Astrocyte of the hippocampus (primary cell): ENCODE measurements around the gene ATPAF2.

Experiments used
- DNase-seq: peaks from one replicate; pipeline ENCODE4 v3.0.0; 2011; ENCODE audit warnings: low read depth, low spot score

Gene ATPAF2

DNA sequence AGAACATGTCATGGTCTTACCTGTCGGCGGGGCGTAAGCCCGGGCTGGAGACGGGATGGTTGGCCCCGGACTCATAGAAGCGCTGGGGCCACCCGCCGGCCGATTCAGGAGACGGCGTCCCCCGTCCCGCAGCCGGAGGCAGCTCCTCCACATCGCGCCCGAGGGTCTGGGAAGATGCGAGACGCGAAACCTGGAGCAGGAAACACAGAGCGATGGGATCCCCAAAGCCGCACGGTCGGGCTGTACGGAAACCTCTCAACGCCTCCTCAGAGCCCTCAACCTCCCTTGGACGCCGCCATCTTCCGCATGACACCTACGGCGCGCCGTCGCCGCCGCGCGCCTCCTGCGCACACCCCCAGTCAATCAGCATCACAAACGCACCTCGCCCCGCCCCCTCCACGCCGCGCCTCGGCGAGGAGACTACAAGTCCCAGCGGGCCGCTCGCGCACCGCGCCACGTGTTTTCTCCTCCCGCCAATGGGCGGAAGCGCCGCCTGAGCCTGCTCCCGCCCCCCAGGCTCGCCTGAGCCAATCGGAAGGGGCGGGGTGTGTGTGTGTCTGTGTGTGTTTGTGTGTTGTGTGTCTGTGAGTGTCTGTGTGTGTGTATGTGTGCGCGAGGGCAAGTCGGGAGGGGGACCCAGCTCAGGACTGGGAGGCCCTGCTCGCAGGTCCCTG lies at the start of gene ATPAF2, which contains the start of gene GID4:
TSS of gene ATPAF2 (minus strand) at position 308 of the 674 bp plus-strand sequence. CDS start at position 153, 155 bp downstream.
TSS of gene GID4 (plus strand) at position 548 of the 674 bp plus-strand sequence. CDS start at position 605, 57 bp downstream.
- peak; percentile 100 for DNase-seq

DNA sequence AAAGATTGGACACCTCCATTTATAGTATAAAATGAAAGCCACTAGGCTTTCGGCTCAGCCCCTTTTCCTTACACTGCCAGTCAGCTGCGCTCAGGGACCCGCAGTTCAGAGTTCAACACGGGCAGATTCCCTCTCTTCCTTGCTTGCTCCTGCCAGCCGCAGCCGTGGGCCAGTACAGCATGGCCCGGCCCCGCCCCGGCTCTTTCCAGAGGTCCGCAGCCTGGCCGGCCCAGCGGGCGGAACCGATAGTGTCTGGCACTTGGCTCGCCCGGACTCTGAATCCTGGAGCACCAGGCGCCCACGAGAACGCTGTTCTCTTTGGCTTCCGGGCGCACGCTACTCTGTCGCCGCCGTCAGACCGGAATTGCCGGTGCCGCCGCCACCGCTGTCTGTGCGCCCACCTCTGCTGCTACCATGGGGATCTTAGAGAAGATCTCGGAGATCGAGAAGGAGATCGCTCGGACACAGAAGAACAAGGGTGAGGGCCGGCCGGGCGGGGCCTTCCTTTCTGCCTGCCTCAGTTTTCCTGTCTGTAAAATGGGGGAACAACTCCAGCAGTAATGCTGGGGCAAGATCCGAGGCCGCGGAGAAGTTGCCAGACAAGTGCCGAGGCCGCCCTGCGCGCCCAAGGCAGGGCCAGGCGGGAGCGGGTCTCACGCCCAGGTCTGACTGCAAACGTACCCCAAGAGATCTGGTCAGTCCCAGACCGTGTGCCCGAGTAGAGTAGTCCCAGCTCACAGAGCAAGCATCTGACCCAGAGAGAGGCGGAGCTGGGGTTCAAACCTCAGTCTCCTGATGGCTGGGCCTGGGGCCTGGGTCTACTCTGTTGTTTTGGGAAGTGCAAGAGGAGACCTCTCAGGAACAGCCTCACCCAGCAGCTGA lies 48.9 kb upstream of the ATPAF2 start, which contains the start of gene DRG2:
TSS of gene DRG2 (plus strand) at position 339 of the 882 bp plus-strand sequence. CDS start at position 415, 76 bp downstream.
- DNase-seq, result peak; percentile 97

DNA sequence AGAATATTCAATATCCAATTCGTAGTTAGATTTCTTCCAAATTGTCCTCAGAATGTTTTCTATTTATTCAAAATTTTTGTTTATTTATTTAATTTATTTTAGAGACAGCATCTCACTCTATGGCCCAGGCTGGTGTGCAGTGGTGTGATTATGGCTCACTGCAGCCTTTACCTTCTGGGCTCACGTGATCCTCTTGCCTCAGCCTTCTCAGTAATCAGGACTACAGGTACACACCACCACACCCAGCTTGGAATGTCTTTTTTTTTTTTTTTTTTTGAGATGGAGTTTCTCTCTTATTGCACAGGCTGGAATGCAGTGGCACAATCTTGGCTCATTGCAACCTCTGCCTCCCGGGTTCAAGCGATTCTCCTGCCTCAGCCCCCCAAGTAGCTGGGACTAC lies 45.3 kb upstream of the ATPAF2 start:
- no peak for DNase-seq

DNA sequence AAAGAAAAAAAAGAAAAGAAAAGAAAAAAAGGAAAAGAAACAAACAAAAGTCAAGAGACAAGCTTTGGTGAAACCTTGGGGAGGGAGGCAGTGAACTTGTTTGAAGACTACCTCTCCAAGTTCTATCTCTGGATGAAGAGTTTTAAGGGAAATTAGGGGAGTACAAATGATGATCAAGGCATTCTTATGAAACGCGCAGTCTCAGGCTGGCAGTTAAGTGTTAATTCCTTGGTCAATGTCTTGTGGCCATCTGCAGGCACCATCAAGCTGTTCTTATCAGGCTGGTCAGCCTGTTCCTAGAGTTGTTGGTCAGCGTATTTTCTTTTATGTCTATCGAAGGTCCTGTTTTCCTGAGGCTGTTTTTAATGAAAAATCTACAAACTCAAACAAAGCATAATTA lies 40.6 kb upstream of the ATPAF2 start:
- no peak for DNase-seq

DNA sequence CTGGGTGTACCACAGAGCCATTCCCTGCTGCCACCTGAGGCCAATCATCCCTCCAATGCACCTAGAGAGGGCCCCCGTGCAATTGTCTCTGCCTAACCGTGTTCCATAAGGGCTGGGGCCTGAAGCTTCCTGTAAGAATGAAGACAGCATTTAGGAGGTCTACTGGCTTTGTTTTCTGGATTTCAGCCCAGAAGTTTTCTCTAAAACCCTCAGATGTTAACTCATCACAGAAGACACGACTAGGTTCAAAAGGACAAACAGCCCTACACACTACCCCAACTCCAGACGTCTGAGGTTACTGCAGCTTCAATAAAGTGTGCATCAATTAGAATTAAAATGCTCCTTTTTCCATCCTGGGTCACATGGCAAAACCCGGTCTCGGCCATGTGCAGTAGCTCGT lies 38.0 kb upstream of the ATPAF2 start:
- DNase-seq, result no peak

DNA sequence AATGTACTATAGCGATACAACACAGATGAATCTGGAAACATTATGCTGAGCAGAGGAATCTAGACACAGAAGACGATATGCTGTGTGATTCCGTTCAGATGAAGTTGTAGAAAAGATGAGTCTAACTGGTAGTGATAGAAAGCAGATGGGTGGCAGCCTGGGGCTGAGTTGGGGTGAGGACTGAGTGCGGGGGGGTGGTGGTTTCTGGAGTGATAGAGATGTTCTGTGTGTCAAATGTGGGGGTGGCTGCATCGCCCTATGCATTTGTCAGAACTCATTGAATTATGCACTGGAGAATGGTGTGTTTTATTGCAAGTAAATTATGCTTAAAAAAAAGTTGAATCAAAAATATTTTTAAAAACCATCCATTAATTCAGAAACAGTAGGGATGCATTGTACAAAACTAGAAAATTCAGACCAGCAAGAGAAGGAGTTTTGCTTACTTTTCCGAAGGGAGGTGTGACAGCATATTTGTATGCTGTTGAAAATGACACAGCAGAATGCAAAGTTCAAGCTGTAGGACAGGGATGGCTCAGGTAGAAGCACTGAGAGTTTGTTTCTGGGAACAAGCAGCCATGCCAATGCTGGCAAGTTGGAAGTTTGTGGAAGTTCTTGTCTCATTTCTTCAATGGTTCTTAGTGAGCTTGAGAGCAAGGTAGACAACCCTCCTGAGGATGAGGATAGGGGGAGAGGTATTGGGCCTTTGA lies 35.8 kb upstream of the ATPAF2 start:
- no peak for DNase-seq

DNA sequence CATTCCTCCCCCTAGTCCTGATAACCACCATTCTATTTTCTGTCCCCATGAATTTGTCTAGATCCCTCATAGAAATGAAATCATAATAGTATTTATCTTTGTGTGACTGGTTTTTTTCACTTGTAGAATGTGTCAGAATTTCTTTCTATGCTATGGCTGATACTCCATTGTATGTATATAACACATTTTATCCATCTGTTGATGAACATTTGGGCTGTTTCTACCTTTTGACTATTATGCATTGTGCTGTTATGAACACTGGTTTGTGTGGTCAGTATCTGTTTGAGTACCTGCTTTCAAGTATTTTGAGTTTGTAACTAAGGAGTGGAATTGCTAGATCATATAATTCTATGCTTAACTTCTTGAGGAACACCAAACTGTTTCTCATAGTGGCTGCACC lies 32.8 kb upstream of the ATPAF2 start:
- DNase-seq, result no peak

DNA sequence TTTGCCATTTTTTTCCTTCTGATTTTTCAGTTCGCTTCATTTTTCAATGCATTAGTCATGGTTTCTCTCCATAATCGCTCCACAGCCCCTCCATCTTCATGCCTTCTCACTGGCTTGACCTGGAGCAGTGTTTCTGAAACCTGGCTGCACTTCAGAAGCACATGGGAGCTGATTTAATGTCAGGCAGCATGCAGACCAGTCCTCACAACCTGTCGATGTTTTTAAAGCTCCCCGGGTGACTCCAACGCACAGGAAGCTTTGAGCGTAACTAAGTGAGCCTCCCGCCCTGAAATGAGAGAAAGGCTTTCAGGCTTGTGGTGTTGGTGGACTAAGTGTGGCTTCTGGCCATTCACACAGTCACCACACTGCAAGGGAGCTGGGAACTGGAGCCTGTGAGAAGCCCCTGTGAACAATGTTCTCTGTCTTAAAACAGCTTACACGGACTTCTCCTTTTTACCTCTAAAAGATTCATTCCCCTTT lies 31.9 kb upstream of the ATPAF2 start:
- DNase-seq, result peak; percentile 53

DNA sequence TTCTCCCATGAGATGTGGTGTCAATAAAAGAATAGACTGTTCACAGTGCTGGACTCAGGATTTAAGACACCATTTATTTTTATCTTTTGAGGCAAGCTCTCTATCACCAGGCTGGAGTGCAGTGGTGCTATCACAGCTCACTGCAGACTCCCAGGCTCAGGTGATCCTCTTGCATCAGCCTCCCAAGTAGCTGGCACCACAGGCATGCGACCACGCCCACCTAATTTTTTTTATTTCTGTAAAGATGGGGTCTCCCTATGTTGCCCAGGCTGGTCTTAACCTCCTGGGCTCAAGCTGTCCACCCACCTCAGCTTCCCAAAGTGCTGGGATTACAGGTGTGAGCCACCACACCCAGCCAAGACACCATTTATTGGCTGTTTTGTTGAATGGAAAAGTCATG lies 30.1 kb upstream of the ATPAF2 start:
- no peak for DNase-seq

DNA sequence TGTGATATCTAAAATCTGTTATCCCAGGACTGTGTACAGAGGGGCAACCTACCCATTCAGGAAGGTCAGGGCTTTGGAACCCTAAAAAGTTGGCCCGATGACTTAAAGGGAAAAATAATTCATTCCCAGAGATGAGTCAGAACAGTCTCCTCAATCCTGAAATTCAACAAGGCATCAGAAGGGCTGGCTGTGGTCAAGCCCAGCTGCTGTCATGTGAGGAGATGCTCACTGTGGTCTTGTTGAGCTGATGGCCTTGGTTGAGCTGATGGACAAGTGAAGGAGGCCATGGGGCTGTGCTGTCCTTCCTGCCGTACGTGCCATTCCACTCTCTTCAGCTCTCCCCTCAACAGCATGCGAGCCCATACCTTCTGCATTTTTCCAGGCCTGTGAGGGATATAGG lies 27.9 kb upstream of the ATPAF2 start:
- no peak for DNase-seq

DNA sequence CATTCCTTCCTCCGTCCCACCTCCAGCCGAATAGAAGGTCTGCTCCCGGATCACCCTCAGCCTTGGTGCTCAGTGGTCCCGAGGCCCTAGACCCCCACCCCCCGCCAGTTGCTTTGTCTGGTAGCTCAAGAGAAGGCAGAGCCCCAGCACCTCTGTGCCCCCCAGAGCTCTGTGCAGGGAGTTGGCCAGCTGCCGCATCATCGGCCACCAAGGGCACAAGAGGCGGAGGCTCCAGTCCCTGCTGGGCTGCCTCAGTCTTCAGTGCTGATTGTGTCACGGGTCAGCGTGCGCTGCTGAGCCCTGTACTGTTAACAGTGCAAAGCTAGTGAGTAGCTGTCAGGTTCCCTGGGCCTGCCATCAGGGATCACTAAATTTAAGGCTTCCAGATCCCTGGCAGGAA lies 26.6 kb upstream of the ATPAF2 start:
- DNase-seq, result no peak

DNA sequence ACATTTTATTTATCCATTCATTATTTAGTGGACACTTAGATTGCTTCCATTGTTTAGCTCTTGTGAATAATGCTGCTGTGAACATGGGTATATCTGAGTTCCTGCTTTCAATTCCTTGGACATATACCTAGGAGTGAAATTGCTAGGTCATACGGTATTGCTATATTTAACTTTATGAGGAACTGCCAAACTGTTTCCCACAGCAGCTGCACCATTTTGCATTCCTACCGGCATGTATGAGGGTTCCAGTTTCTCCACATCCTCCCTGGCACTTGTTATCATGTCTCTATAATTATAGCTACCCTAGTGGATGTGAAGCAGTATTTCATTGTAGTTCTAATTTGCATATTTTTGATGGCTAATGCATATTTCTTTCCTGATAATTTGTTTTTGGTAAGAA lies 25.1 kb upstream of the ATPAF2 start:
- no peak for DNase-seq

DNA sequence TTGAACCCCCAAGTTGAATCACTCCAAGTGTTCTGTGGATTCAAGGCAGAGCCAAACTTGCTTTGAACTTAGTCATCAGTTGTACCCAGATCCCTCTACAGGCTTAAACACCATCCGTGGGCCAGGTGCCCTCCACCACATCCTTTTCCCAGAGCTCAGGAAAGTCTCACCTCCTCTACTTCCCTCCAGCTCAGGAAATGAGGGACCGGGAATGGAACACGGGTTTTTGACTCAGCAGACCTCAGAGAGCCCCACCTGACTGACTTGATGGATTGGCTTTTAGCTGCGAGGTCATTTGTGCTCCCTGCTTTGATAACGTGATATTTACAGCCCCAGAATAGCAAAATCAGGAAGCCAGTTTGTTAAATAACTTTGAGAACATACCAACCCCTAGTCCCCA lies 20.3 kb upstream of the ATPAF2 start:
- DNase-seq, result no peak

DNA sequence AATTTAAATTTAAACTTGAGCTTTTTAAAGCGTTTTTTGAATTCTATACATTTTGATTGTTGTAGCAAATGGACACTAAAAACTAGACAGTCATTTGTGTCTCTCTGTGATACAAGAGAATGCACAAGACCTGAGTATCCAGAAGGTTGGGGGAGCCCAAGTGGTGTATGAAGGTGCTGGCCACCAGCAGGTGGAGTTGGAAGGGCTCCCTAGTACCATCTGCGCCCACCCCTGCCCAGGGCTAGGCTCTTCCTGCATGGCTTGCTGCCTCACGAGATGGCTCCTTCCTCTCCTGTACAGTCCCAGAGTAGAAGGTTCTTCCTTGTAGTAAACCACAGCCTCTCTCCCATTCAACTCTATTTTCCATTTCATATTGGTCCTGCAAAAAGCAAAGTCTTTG lies 17.2 kb upstream of the ATPAF2 start:
- DNase-seq, result no peak

DNA sequence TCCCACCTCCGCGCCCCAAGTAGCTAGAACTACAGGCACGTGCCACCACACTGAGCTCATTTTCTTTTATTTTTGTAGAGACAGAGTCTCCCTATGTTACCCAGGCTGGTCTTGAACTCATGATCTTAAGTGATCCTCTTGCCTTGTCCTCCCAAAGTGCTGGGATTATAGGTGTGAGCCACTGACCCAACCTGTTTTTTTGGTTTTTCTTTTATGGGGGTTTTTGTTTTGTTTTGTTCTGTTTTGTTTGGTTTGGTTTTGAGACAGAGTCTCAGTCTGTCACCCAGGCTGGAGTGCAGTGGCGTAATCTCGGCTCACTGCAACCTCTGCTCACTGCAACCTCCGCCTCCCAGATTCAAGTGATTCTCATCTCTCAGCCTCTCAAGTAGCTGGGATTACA lies 16.6 kb upstream of the ATPAF2 start:
- no peak for DNase-seq

DNA sequence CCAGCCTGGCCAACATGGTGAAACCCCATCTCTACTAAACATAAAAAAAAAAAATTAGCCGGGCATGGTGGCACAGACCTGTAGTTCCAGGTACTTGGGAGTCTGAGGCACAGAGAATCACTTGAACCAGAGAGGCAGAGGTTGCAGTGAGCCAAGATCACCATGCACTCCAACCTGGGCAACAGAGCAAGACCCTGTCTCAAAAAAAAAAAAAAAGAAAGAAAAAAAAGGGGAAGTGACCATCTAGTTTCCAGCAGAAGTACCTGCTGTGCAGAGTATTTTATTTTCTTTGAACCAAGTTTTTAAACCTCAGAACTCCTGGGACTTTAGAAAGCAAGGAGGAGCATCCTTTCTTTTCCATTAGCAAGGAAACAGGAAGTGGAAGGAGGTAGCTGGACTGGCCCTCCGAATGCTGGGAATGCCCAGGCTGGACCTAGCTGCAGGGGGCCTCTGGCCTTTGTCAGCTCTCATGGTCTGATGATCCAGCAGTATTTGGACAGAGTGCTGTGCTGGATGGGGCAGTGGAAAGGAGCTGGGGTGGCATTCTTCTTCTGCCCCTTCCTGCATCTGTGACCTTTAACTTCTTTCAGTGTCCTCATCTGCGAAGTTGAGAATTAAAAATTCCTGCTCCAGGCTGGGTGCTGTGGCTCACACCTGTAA lies 6.9 kb upstream of the ATPAF2 start:
- no peak for DNase-seq

DNA sequence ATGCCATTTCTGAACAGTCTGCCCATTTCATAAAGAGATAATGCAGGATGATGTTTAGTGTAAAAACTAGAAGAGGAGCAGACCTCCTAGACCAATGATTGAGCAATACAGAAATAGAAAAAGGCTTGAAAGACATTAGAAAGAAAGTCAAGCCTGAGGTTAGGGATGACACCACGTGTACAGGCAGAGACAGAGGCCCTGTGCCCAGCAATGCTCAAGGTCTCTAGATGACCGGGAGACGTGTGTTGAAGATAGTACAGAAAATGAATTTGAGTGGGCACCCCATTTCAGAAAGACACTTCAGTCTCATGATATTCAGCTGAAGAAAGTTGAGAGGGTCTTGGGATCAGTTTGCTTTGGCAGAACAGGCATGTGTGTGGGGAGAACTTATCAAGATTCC lies 5.6 kb upstream of the ATPAF2 start:
- no peak for DNase-seq

DNA sequence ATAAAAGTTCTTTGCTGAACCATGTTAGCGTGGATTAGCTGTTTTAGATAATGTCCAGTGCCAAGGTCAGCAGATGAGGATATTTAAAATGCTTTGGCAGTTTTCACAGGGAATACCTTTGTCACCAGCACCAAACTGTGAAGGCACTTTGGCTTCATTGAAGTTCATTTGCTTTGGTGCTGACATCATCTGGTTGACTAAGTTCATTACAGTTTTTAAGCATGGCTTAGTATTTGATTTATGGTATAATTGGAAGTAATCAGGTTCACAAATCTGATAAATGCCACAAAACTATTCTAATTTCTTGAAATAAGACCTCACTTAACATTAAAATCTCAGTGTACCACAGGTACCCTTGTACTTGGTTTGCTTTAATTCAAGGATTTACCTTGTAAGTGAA lies 4.5 kb upstream of the ATPAF2 start:
- DNase-seq, result peak; percentile 48

DNA sequence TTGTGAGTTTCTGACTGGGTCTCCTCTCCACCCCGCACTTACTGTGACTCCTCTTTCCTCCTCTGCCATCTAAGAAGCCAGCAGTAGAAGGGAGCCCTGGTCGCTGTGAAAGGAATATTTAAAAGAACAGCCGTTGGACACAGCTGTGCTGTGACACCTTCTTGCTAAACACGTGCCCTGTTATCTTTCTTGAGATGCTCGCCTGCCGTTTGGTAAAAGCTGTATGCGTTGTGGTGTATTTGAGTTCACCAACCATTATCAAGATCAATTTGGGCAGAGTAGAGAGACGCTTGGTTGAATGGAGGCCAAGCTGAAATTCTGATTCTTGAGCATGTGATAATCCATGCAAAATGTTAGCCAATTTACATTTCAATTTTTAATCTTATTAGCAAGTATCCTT lies 4.0 kb upstream of the ATPAF2 start:
- no peak for DNase-seq

DNA sequence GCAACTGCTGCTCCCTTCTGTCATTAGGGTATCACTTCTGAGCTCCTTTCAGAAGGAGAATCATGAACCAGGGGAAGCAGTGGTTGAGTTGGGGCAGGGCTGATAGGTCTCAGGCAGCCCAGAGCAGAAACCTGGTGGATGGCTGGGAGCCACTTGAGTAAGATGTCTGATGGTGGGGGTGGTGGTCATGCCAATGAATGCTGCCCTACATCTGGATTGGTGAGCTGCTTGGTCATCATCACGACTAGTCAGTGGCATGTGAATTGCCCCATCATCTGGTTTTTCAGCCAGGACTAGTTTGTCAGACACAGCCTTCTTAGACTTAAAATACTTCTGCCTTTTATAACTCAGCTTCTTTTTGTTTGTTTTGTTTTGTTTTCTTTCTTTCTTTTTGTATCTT lies 2.8 kb upstream of the ATPAF2 start:
- no peak for DNase-seq

DNA sequence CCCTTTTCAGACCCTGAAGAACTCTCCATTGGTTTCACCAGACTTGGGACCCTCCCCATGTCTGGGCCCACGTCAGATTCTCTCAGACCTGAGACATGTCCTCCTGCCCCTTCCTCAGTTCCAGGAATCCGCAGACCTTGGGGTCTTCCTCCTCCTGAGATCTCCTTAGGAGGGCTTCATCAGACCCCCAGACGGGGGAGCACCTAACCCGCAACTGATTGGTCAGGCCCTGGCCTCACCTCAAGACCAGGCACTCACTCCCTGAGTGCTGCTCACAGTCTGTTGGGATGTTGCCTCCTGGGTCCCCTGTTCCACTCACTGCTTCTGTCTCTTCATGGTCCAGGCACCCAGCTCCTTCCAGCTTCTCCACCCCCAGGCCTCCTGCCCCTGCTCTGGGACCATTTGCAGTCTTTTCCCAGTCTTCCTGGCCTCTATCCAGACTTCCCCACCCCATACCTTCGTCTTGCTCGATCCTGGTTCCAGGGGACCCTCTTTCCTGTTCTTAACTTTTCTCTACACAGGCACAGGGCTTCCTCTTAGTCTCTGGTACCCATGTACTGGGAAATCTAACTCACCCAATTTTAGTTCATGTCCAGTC lies 1.4 kb upstream of the ATPAF2 start:
- DNase-seq, result peak; percentile 16
